C4-2B (cell line): ENCODE data around the gene CSNK1D.
A peak's percentile ranks its signal among the peaks of the same experiment; 100 is the strongest.

ENCODE experiments used
- H3K27ac ChIP-seq: fragments of 450-650 bp; 2 replicates; pipeline ENCODE4 v1.5.1; 2017
- CTCF ChIP-seq: fragments of 450-650 bp; conservative IDR thresholded peaks from 2 replicates; pipeline ENCODE4 v1.5.1; 2017; ENCODE audit warnings: mild to moderate bottlenecking
- ZFX ChIP-seq: fragments of 450-650 bp; IDR thresholded peaks from 2 replicates; pipeline ENCODE4 v1.6.1; 2017

The CSNK1D gene

GRCh38 chr17:82274134-82275020 is 877 bp upstream of the CSNK1D start:
- TF ChIP-seq ZFX (no peak), CTCF (no peak)
- H3K27ac ChIP-seq, result peak overlapping the region; percentile 94

GRCh38 chr17:82272495-82273326 is 789 bp downstream of the CSNK1D start:
- peak overlapping the region; percentile 94 for H3K27ac ChIP-seq
- no peak for TF ChIP-seq CTCF
- TF ChIP-seq ZFX, result no peak

- TF ChIP-seq CTCF, result no peak
- no peak for TF ChIP-seq ZFX
- peak overlapping the region; percentile 94 for H3K27ac ChIP-seq
Observed at GRCh38 chr17:82271401-82271800, 2.1 kb downstream of the CSNK1D start.

GRCh38 chr17:82270651-82271050 is 2.8 kb downstream of the CSNK1D start:
- H3K27ac ChIP-seq, result peak overlapping the region; percentile 94; the same call in 1 of the 2 replicates

GRCh38 chr17:82269882-82270500 is 3.5 kb downstream of the CSNK1D start:
- H3K27ac ChIP-seq, result peak overlapping the region; percentile 45
- TF ChIP-seq CTCF, result no peak
- no peak for TF ChIP-seq ZFX

More at GRCh38 chr17:82270651-82271050, 2.8 kb downstream of the CSNK1D start:
- no peak for TF ChIP-seq ZFX
- no peak for TF ChIP-seq CTCF

- peak overlapping the region; percentile 45 for H3K27ac ChIP-seq
- TF ChIP-seq ZFX (no peak), CTCF (no peak)
Observed at GRCh38 chr17:82269138-82269881, 4.2 kb downstream of the CSNK1D start.
